ENCODE data around the gene ASB6.
A peak's percentile ranks its signal among the peaks of the same experiment; 100 is the strongest.

ASB6 gene

GRCh38 chr9:129628709-129629108 lies 13.2 kb downstream of the ASB6 start:
- H3K9me3 ChIP-seq (ENCODE audit: control insufficient read depth in 2 of 2, low read length in 2 of 2): no peaks in the 10 kb centered on the region
- peaks cover 14 to 24% of the 10 kb centered on the region in 2 donors for H3K4me1 ChIP-seq (ENCODE audit: control insufficient read depth in 2 of 2, insufficient read depth in 2 of 2, low read length in 2 of 2)
- no peaks in the 10 kb centered on the region for H3K27me3 ChIP-seq (ENCODE audit: control insufficient read depth in 2 of 2, insufficient read depth in 2 of 2, low read length in 2 of 2)
- H3K9ac ChIP-seq (ENCODE audit: low read depth in 1 of 2, low read length in 2 of 2): no peak overlapping the region
- H3K36me3 ChIP-seq (ENCODE audit: control insufficient read depth in 2 of 2, insufficient read depth in 2 of 2, low read length in 2 of 2): peaks cover 13 to 16% of the 10 kb centered on the region in 2 donors
- H3K4me3 ChIP-seq (ENCODE audit: low read length in 2 of 2): no peak overlapping the region
- no peak overlapping the region for H3K27ac ChIP-seq (ENCODE audit: low read depth in 2 of 2, low read length in 2 of 2)

- H3K36me3 ChIP-seq (ENCODE audit: control insufficient read depth in 2 of 2, insufficient read depth in 2 of 2, low read length in 2 of 2): peaks cover 5 to 9% of the 10 kb centered on the region in 2 donors
- no peaks in the 10 kb centered on the region for H3K9me3 ChIP-seq (ENCODE audit: control insufficient read depth in 2 of 2, low read length in 2 of 2)
- no peaks in the 10 kb centered on the region for H3K27me3 ChIP-seq (ENCODE audit: control insufficient read depth in 2 of 2, insufficient read depth in 2 of 2, low read length in 2 of 2)
- H3K27ac ChIP-seq (ENCODE audit: low read depth in 2 of 2, low read length in 2 of 2): peak overlapping the region in 1 of 2 donors; percentile 94
- H3K4me1 ChIP-seq (ENCODE audit: control insufficient read depth in 2 of 2, insufficient read depth in 2 of 2, low read length in 2 of 2): peaks cover 14 to 24% of the 10 kb centered on the region in 2 donors
- H3K4me3 ChIP-seq (ENCODE audit: low read length in 2 of 2): peak overlapping the region; percentile 94 to 95
- H3K9ac ChIP-seq (ENCODE audit: low read depth in 1 of 2, low read length in 2 of 2): peak overlapping the region in 1 of 2 donors; percentile 89
These were observed 14.2 kb downstream of the ASB6 start for GRCh38 chr9:129627556-129628440.

GRCh38 chr9:129626625-129627284 lies 15.2 kb downstream of the ASB6 start:
- Histone ChIP-seq H3K9ac (ENCODE audit: low read depth in 1 of 2, low read length in 2 of 2) (peak overlapping the region; percentile 80 to 89), H3K27ac (ENCODE audit: low read depth in 2 of 2, low read length in 2 of 2) (peak overlapping the region; percentile 94), H3K9me3 (ENCODE audit: control insufficient read depth in 2 of 2, low read length in 2 of 2) (no peaks in the 10 kb centered on the region), H3K4me1 (ENCODE audit: control insufficient read depth in 2 of 2, insufficient read depth in 2 of 2, low read length in 2 of 2) (peaks cover 14 to 24% of the 10 kb centered on the region in 2 donors), H3K4me3 (ENCODE audit: low read length in 2 of 2) (peak overlapping the region; percentile 94 to 95), H3K27me3 (ENCODE audit: control insufficient read depth in 2 of 2, insufficient read depth in 2 of 2, low read length in 2 of 2) (no peaks in the 10 kb centered on the region), H3K36me3 (ENCODE audit: control insufficient read depth in 2 of 2, insufficient read depth in 2 of 2, low read length in 2 of 2) (peaks cover 4 to 5% of the 10 kb centered on the region in 2 donors)

GRCh38 chr9:129626079-129626624 lies 15.8 kb downstream of the ASB6 start, which contains the start of gene NTMT1:
Gene NTMT1, plus strand, starts transcription at chr9:129626163. Its CDS starts 6,541 bp downstream, at chr9:129632704.
- Histone ChIP-seq H3K9me3 (ENCODE audit: control insufficient read depth in 2 of 2, low read length in 2 of 2) (no peaks in the 10 kb centered on the region), H3K27me3 (ENCODE audit: control insufficient read depth in 2 of 2, insufficient read depth in 2 of 2, low read length in 2 of 2) (no peaks in the 10 kb centered on the region), H3K4me3 (ENCODE audit: low read length in 2 of 2) (peak within 1 kb of the TSS; percentile 94 to 95), H3K9ac (ENCODE audit: low read depth in 1 of 2, low read length in 2 of 2) (peak within 1 kb of the TSS; percentile 80 to 89), H3K4me1 (ENCODE audit: control insufficient read depth in 2 of 2, insufficient read depth in 2 of 2, low read length in 2 of 2) (peaks cover 14 to 24% of the 10 kb centered on the region in 2 donors), H3K27ac (ENCODE audit: low read depth in 2 of 2, low read length in 2 of 2) (peak within 1 kb of the TSS; percentile 94), H3K36me3 (ENCODE audit: control insufficient read depth in 2 of 2, insufficient read depth in 2 of 2, low read length in 2 of 2) (peaks cover under 1 to 4% of the 10 kb centered on the region in 2 donors)

GRCh38 chr9:129624947-129625346 lies 17.0 kb downstream of the ASB6 start:
- H3K4me1 ChIP-seq (ENCODE audit: control insufficient read depth in 2 of 2, insufficient read depth in 2 of 2, low read length in 2 of 2): peaks cover 14 to 28% of the 10 kb centered on the region in 2 donors
- no peaks in the 10 kb centered on the region for H3K36me3 ChIP-seq (ENCODE audit: control insufficient read depth in 2 of 2, insufficient read depth in 2 of 2, low read length in 2 of 2)
- H3K9ac ChIP-seq (ENCODE audit: low read depth in 1 of 2, low read length in 2 of 2): no peak overlapping the region
- H3K9me3 ChIP-seq (ENCODE audit: control insufficient read depth in 2 of 2, low read length in 2 of 2): no peaks in the 10 kb centered on the region
- H3K4me3 ChIP-seq (ENCODE audit: low read length in 2 of 2): no peak overlapping the region
- peaks cover 0 to 3% of the 10 kb centered on the region in 2 donors for H3K27me3 ChIP-seq (ENCODE audit: control insufficient read depth in 2 of 2, insufficient read depth in 2 of 2, low read length in 2 of 2)
- no peak overlapping the region for H3K27ac ChIP-seq (ENCODE audit: low read depth in 2 of 2, low read length in 2 of 2)

GRCh38 chr9:129624168-129624759 lies 17.7 kb downstream of the ASB6 start:
- Histone ChIP-seq H3K27me3 (ENCODE audit: control insufficient read depth in 2 of 2, insufficient read depth in 2 of 2, low read length in 2 of 2) (peaks cover 0 to 7% of the 10 kb centered on the region in 2 donors), H3K4me3 (ENCODE audit: low read length in 2 of 2) (no peak overlapping the region), H3K9ac (ENCODE audit: low read depth in 1 of 2, low read length in 2 of 2) (no peak overlapping the region), H3K36me3 (ENCODE audit: control insufficient read depth in 2 of 2, insufficient read depth in 2 of 2, low read length in 2 of 2) (no peaks in the 10 kb centered on the region), H3K27ac (ENCODE audit: low read depth in 2 of 2, low read length in 2 of 2) (no peak overlapping the region), H3K9me3 (ENCODE audit: control insufficient read depth in 2 of 2, low read length in 2 of 2) (no peaks in the 10 kb centered on the region), H3K4me1 (ENCODE audit: control insufficient read depth in 2 of 2, insufficient read depth in 2 of 2, low read length in 2 of 2) (peaks cover 14 to 28% of the 10 kb centered on the region in 2 donors)

- Histone ChIP-seq H3K36me3 (ENCODE audit: control insufficient read depth in 2 of 2, insufficient read depth in 2 of 2, low read length in 2 of 2) (no peaks in the 10 kb centered on the region), H3K27ac (ENCODE audit: low read depth in 2 of 2, low read length in 2 of 2) (no peak overlapping the region), H3K9ac (ENCODE audit: low read depth in 1 of 2, low read length in 2 of 2) (no peak overlapping the region), H3K4me3 (ENCODE audit: low read length in 2 of 2) (no peak overlapping the region), H3K4me1 (ENCODE audit: control insufficient read depth in 2 of 2, insufficient read depth in 2 of 2, low read length in 2 of 2) (peaks cover 14 to 26% of the 10 kb centered on the region in 2 donors), H3K27me3 (ENCODE audit: control insufficient read depth in 2 of 2, insufficient read depth in 2 of 2, low read length in 2 of 2) (peaks cover 0 to 7% of the 10 kb centered on the region in 2 donors), H3K9me3 (ENCODE audit: control insufficient read depth in 2 of 2, low read length in 2 of 2) (no peaks in the 10 kb centered on the region)
These were observed 18.6 kb downstream of the ASB6 start for GRCh38 chr9:129623331-129623730.

- H3K27ac ChIP-seq (ENCODE audit: low read depth in 2 of 2, low read length in 2 of 2): no peak within 1 kb of the TSS
- H3K27me3 ChIP-seq (ENCODE audit: control insufficient read depth in 2 of 2, insufficient read depth in 2 of 2, low read length in 2 of 2): peaks cover 0 to 7% of the 10 kb centered on the region in 2 donors
These were observed 21.2 kb downstream of the ASB6 start, which contains the start of gene C9orf50 for GRCh38 chr9:129620669-129621295. Gene C9orf50, minus strand, starts transcription at chr9:129621101. Its CDS starts 527 bp downstream, at chr9:129620574.

More at GRCh38 chr9:129620669-129621295, 21.2 kb downstream of the ASB6 start, which contains the start of gene C9orf50:
- Histone ChIP-seq H3K4me3 (ENCODE audit: low read length in 2 of 2) (peak within 1 kb of the TSS; percentile 13 to 55), H3K36me3 (ENCODE audit: control insufficient read depth in 2 of 2, insufficient read depth in 2 of 2, low read length in 2 of 2) (no peaks in the 10 kb centered on the region), H3K9me3 (ENCODE audit: control insufficient read depth in 2 of 2, low read length in 2 of 2) (no peaks in the 10 kb centered on the region), H3K4me1 (ENCODE audit: control insufficient read depth in 2 of 2, insufficient read depth in 2 of 2, low read length in 2 of 2) (peaks cover 0 to 6% of the 10 kb centered on the region in 2 donors), H3K9ac (ENCODE audit: low read depth in 1 of 2, low read length in 2 of 2) (peak within 1 kb of the TSS in 1 of 2 donors; percentile 55)
